ENCODE results near the gene ZDHHC20. TPM values are rescaled to one million over a fixed set of nuclear protein-coding genes. Genes with fewer than 3 reads are reported as not detected.
"Not testable (repeated sequence)": the region's sequence is repeated elsewhere in the genome, so short reads cannot be mapped to it uniquely, and the experiment has no call there.

ZDHHC20 gene
- total RNA-seq, 1 donor from 2014 or later = 64.0 TPM

GRCh38 chr13:21427741-21428140 is 31.4 kb downstream of the ZDHHC20 start:
- no peak for TF ChIP-seq CTCF (IDR thresholded peaks at IDR 0.05)
- no peak for DNase-seq (ENCODE audit: low spot score)
- H3K9me3 Mint-ChIP-seq (ENCODE audit: low read depth) = peaks cover 18% of the 10 kb centered on the region
- H3K4me1 Mint-ChIP-seq (ENCODE audit: low read depth) = no peaks in the 10 kb centered on the region
- peaks cover 10% of the 10 kb centered on the region for H3K36me3 Mint-ChIP-seq (ENCODE audit: low read depth)
- H3K4me3 Mint-ChIP-seq (ENCODE audit: unreplicated experiment) = no peak overlapping the region
- no peaks in the 10 kb centered on the region for H3K27me3 Mint-ChIP-seq (ENCODE audit: low read depth)
- H3K27ac Mint-ChIP-seq (ENCODE audit: unreplicated experiment) = no peak overlapping the region

GRCh38 chr13:21426238-21426637 is 32.9 kb downstream of the ZDHHC20 start:
- DNase-seq (ENCODE audit: low spot score) = no peak
- no peaks in the 10 kb centered on the region for H3K4me1 Mint-ChIP-seq (ENCODE audit: low read depth)
- peaks cover 18% of the 10 kb centered on the region for H3K9me3 Mint-ChIP-seq (ENCODE audit: low read depth)
- H3K36me3 Mint-ChIP-seq (ENCODE audit: low read depth) = peaks cover 10% of the 10 kb centered on the region
- H3K27ac Mint-ChIP-seq (ENCODE audit: unreplicated experiment) = no peak overlapping the region
- H3K27me3 Mint-ChIP-seq (ENCODE audit: low read depth) = no peaks in the 10 kb centered on the region
- no peak for TF ChIP-seq CTCF (IDR thresholded peaks at IDR 0.05)
- H3K4me3 Mint-ChIP-seq (ENCODE audit: unreplicated experiment) = no peak overlapping the region

- DNase-seq (ENCODE audit: low spot score) = no peak
- no peak overlapping the region for H3K27ac Mint-ChIP-seq (ENCODE audit: unreplicated experiment)
- H3K36me3 Mint-ChIP-seq (ENCODE audit: low read depth) = peaks cover under 1% of the 10 kb centered on the region
- no peaks in the 10 kb centered on the region for H3K27me3 Mint-ChIP-seq (ENCODE audit: low read depth)
- no peak for TF ChIP-seq CTCF (IDR thresholded peaks at IDR 0.05)
- no peaks in the 10 kb centered on the region for H3K9me3 Mint-ChIP-seq (ENCODE audit: low read depth)
- H3K4me1 Mint-ChIP-seq (ENCODE audit: low read depth) = peaks cover 11% of the 10 kb centered on the region
- no peak overlapping the region for H3K4me3 Mint-ChIP-seq (ENCODE audit: unreplicated experiment)
Observed at GRCh38 chr13:21420706-21421105, 38.4 kb downstream of the ZDHHC20 start.

GRCh38 chr13:21413013-21413412 is 46.1 kb downstream of the ZDHHC20 start:
- H3K9me3 Mint-ChIP-seq (ENCODE audit: low read depth) = peaks cover 6% of the 10 kb centered on the region
- no peak for DNase-seq (ENCODE audit: low spot score)
- no peaks in the 10 kb centered on the region for H3K27me3 Mint-ChIP-seq (ENCODE audit: low read depth)
- H3K4me1 Mint-ChIP-seq (ENCODE audit: low read depth) = peaks cover 11% of the 10 kb centered on the region
- H3K27ac Mint-ChIP-seq (ENCODE audit: unreplicated experiment) = no peak overlapping the region
- no peak overlapping the region for H3K4me3 Mint-ChIP-seq (ENCODE audit: unreplicated experiment)
- H3K36me3 Mint-ChIP-seq (ENCODE audit: low read depth) = peaks cover 30% of the 10 kb centered on the region
- no peak for TF ChIP-seq CTCF (IDR thresholded peaks at IDR 0.05)

GRCh38 chr13:21410453-21410852 is 48.6 kb downstream of the ZDHHC20 start:
- H3K4me3 Mint-ChIP-seq (ENCODE audit: unreplicated experiment); H3K27me3 Mint-ChIP-seq (ENCODE audit: low read depth); DNase-seq (ENCODE audit: low spot score); H3K27ac Mint-ChIP-seq (ENCODE audit: unreplicated experiment): not testable (repeated sequence)
- H3K36me3 Mint-ChIP-seq (ENCODE audit: low read depth) = peaks cover 32% of the 10 kb centered on the region
- H3K9me3 Mint-ChIP-seq (ENCODE audit: low read depth) = peaks cover 16% of the 10 kb centered on the region
- H3K4me1 Mint-ChIP-seq (ENCODE audit: low read depth) = peaks cover 11% of the 10 kb centered on the region

GRCh38 chr13:21405309-21405708 is 53.8 kb downstream of the ZDHHC20 start:
- no peak overlapping the region for H3K4me3 Mint-ChIP-seq (ENCODE audit: unreplicated experiment)
- peaks cover 16% of the 10 kb centered on the region for H3K9me3 Mint-ChIP-seq (ENCODE audit: low read depth)
- peaks cover 17% of the 10 kb centered on the region for H3K4me1 Mint-ChIP-seq (ENCODE audit: low read depth)
- no peak for TF ChIP-seq CTCF (IDR thresholded peaks at IDR 0.05)
- H3K27ac Mint-ChIP-seq (ENCODE audit: unreplicated experiment) = no peak overlapping the region
- H3K36me3 Mint-ChIP-seq (ENCODE audit: low read depth) = peaks cover 21% of the 10 kb centered on the region
- DNase-seq (ENCODE audit: low spot score) = no peak
- no peaks in the 10 kb centered on the region for H3K27me3 Mint-ChIP-seq (ENCODE audit: low read depth)
